CD14-positive monocyte (primary cell): ENCODE results near the gene P3H4. TPM values are rescaled to one million over a fixed set of nuclear protein-coding genes. Genes with fewer than 3 reads are reported as not detected.
"Not testable (repeated sequence)": the region's sequence is repeated elsewhere in the genome, so short reads cannot be mapped to it uniquely, and the experiment has no call there.

ENCODE experiments used
- DNase-seq, 3 donors: peaks; one replicate each; pipeline ENCODE4 v3.0.0-alpha.2; 2011 to 2022
- H2AFZ ChIP-seq: 2 replicates; pipeline ENCODE4 v1.6.0; 2012; ENCODE audit warnings: mild to moderate bottlenecking, low read depth, low read length, inconsistent platforms; ENCODE audit not compliant: insufficient read depth, poor library complexity, severe bottlenecking
- H3K27ac ChIP-seq, 2 donors: 1 replicate in 1 of 2; 2 replicates in 1 of 2; pipeline ENCODE4 v1.5.1; 2012 to 2013; ENCODE audit warnings: low read length in 2 of 2, control low read depth in 1 of 2, inconsistent platforms in 1 of 2, low read depth in 1 of 2, mild to moderate bottlenecking in 1 of 2
- H3K27me3 ChIP-seq, 2 donors: one replicate each; pipeline versions ENCODE4 v1.6.0 to v1.6.1; 2011 to 2013; ENCODE audit warnings: low read length in 2 of 2; ENCODE audit not compliant: control insufficient read depth in 2 of 2, insufficient read depth in 2 of 2
- H3K36me3 ChIP-seq, 2 donors: replicated peaks in 1 of 2; 1 replicate in 1 of 2; 2 replicates in 1 of 2; pipeline versions ENCODE4 v1.5.1 to v1.6.1; 2012 to 2013; ENCODE audit warnings: low read length in 2 of 2, control low read depth in 1 of 2, inconsistent platforms in 1 of 2, mild to moderate bottlenecking in 1 of 2; ENCODE audit not compliant: insufficient read depth in 2 of 2, control insufficient read depth in 1 of 2
- H3K4me1 ChIP-seq, 2 donors: 1 replicate in 1 of 2; 2 replicates in 1 of 2; pipeline versions ENCODE4 v1.5.1 to v1.6.1; 2012 to 2013; ENCODE audit warnings: low read length in 2 of 2, control low read depth in 1 of 2, inconsistent platforms in 1 of 2, mild to moderate bottlenecking in 1 of 2, moderate library complexity in 1 of 2; ENCODE audit not compliant: insufficient read depth in 2 of 2, control insufficient read depth in 1 of 2
- H3K4me2 ChIP-seq: replicated peaks from 2 replicates; pipeline ENCODE3; 2012; ENCODE audit warnings: low read length, moderate library complexity, mild to moderate bottlenecking; ENCODE audit not compliant: poor library complexity, severe bottlenecking; ENCODE audit errors: extremely low read depth
- H3K4me3 ChIP-seq, 3 experiments: fragments of 200-600 bp in 1 of 3; sonication (generic) in 1 of 3; replicated peaks in 1 of 3; 1 replicate in 2 of 3; 2 replicates in 1 of 3; pipeline ENCODE4 v1.5.1; 2011 to 2013; ENCODE audit warnings: low read length in 3 of 3, mild to moderate bottlenecking in 3 of 3, control low read depth in 2 of 3, low read depth in 2 of 3, inconsistent platforms in 1 of 3, moderate library complexity in 1 of 3
- H3K79me2 ChIP-seq: 2 replicates; pipeline ENCODE4 v1.6.0; 2012; ENCODE audit warnings: mild to moderate bottlenecking, control low read depth, inconsistent platforms, low read length, moderate library complexity; ENCODE audit not compliant: insufficient read depth
- H3K9ac ChIP-seq: 2 replicates; pipeline ENCODE4 v1.6.0; 2017; ENCODE audit warnings: low read length, mild to moderate bottlenecking; ENCODE audit not compliant: insufficient read depth, poor library complexity, severe bottlenecking
- H3K9me3 ChIP-seq, 2 donors: replicated peaks in 1 of 2; 1 replicate in 1 of 2; 2 replicates in 1 of 2; pipeline versions ENCODE4 v1.5.1 to v1.6.1; 2012 to 2013; ENCODE audit warnings: low read length in 2 of 2, control low read depth in 1 of 2; ENCODE audit not compliant: control insufficient read depth in 1 of 2, insufficient read depth in 1 of 2
- H4K20me1 ChIP-seq: 2 replicates; pipeline ENCODE4 v1.6.0; 2012; ENCODE audit warnings: mild to moderate bottlenecking, low read length, control low read depth, moderate library complexity; ENCODE audit not compliant: insufficient read depth
- H3K27ac Mint-ChIP-seq, 7 donors: one replicate each; pipeline ENCODE4 v1.8.0; 2020; ENCODE audit warnings: mild to moderate bottlenecking in 7 of 7, mixed read lengths in 7 of 7, moderate library complexity in 6 of 7, inconsistent platforms in 2 of 7
- H3K27me3 Mint-ChIP-seq, 3 donors: one replicate each; pipeline ENCODE4 v1.8.0; 2021 to 2022; ENCODE audit warnings: low read depth in 3 of 3, mild to moderate bottlenecking in 3 of 3, mixed read lengths in 3 of 3, moderate library complexity in 3 of 3, inconsistent platforms in 1 of 3
- H3K36me3 Mint-ChIP-seq, 2 donors: one replicate each; pipeline ENCODE4 v1.8.0; 2020; ENCODE audit warnings: mixed read lengths in 2 of 2, inconsistent platforms in 1 of 2, mild to moderate bottlenecking in 1 of 2
- H3K4me1 Mint-ChIP-seq: one replicate; pipeline ENCODE4 v1.8.0; 2020; ENCODE audit warnings: mild to moderate bottlenecking, mixed read lengths
- H3K4me3 Mint-ChIP-seq, 2 donors: one replicate each; pipeline ENCODE4 v1.8.0; 2020; ENCODE audit warnings: mild to moderate bottlenecking in 2 of 2, mixed read lengths in 2 of 2, moderate library complexity in 1 of 2
- H3K9me3 Mint-ChIP-seq, 7 donors: one replicate each; pipeline ENCODE4 v1.8.0; 2020 to 2022; ENCODE audit warnings: mixed read lengths in 7 of 7, mild to moderate bottlenecking in 6 of 7, moderate library complexity in 6 of 7, inconsistent platforms in 2 of 7
- CTCF ChIP-seq: fragments of 200-600 bp; IDR thresholded peaks from one replicate; pipeline ENCODE4 v1.8.0; 2022; ENCODE audit warnings: antibody characterized with exemption, mild to moderate bottlenecking
- WGBS: methylation state at CpG from one replicate; pipeline ENCODE4 v1.1.5; 2013; ENCODE audit warnings: missing lambda C conversion rate; ENCODE audit not compliant: insufficient coverage; 5-methylcytosine and 5-hydroxymethylcytosine counted together
- intact Hi-C, 2 donors: fragments of 100-400 bp; cut with micrococcal nuclease; formaldehyde crosslinking; loops; one replicate each; pipeline versions ENCODE4 v1.15.0 to v1.15.1; 2023
- polyA plus RNA-seq, 3 donors: library from polyadenylated mRNA; depleted of rRNA in 1 of 3; unstranded in 2 of 3; stranded (reverse) in 1 of 3; fragments of 300-500 nt in 2 of 3; fragments of >200 nt in 1 of 3; fragmentation: Illumina TruSeq in 2 of 3; gene quantifications; 1 replicate in 2 of 3; 2 replicates in 1 of 3; pipeline ENCODE4 v1.2.3, GENCODE V29; 2012 to 2021

The P3H4 gene
- polyA plus RNA-seq, 3 donors = 0.13 to 0.46 (median 0.16) TPM

GRCh38 chr17:41835800-41836549 is 24.2 kb upstream of the P3H4 start, which contains the start of gene NT5C3B:
TSS of gene NT5C3B (minus strand) at chr17:41836232. CDS start at chr17:41836193, 39 bp downstream.
- Histone ChIP-seq H2AFZ (peak within 1 kb of the TSS; percentile 98), H3K27ac (no peak within 1 kb of the TSS), H3K27me3 (peaks cover 2 to 8% of the 10 kb centered on the region in 2 donors), H3K4me2 (peak within 1 kb of the TSS; percentile 99), H3K4me3 (peak within 1 kb of the TSS; percentile 44 to 86 (median 75)), H3K79me2 (no peaks in the 10 kb centered on the region), H3K9me3 (no peaks in the 10 kb centered on the region), H3K9ac (peak within 1 kb of the TSS; percentile 74), H3K4me1 (peaks cover 11 to 16% of the 10 kb centered on the region in 2 donors), H3K36me3 (no peaks in the 10 kb centered on the region), H4K20me1 (no peaks in the 10 kb centered on the region)
- DNase-seq = peak in 1 of 3 donors; percentile 21
- Mint-ChIP-seq H3K4me1 (peaks cover 12% of the 10 kb centered on the region), H3K27me3 (peaks cover 22 to 34% (median 25%) of the 10 kb centered on the region in 3 donors), H3K9me3 (peaks cover 0 to 3% (median 0%) of the 10 kb centered on the region in 7 donors), H3K27ac (peak within 1 kb of the TSS in 2 of 7 donors; percentile 30 to 57), H3K36me3 (peaks cover 3 to 4% of the 10 kb centered on the region in 2 donors), H3K4me3 (peak within 1 kb of the TSS; percentile 79 to 90)
- WGBS = under 1% methylated on average over 44 of the region's 72 CpGs
- intact Hi-C loops = no loop called here
- no peak for TF ChIP-seq CTCF

GRCh38 chr17:41835214-41835799 is 23.6 kb upstream of the P3H4 start:
- H3K79me2 ChIP-seq = no peaks in the 10 kb centered on the region
- H3K4me3 ChIP-seq = peak overlapping the region; percentile 44 to 86 (median 75)
- H3K4me1 ChIP-seq = peaks cover 11 to 16% of the 10 kb centered on the region in 2 donors
- Mint-ChIP-seq H3K27me3 (peaks cover 21 to 34% (median 25%) of the 10 kb centered on the region in 3 donors), H3K9me3 (peaks cover 0 to 3% (median 0%) of the 10 kb centered on the region in 7 donors), H3K4me3 (peak overlapping the region; percentile 79 to 90), H3K4me1 (peaks cover 12% of the 10 kb centered on the region), H3K27ac (peak overlapping the region in 2 of 7 donors; percentile 30 to 57), H3K36me3 (peaks cover 3 to 4% of the 10 kb centered on the region in 2 donors)
- peak overlapping the region; percentile 74 for H3K9ac ChIP-seq
- no peak overlapping the region for H3K27ac ChIP-seq
- H4K20me1 ChIP-seq = no peaks in the 10 kb centered on the region
- peak overlapping the region; percentile 98 for H2AFZ ChIP-seq
- H3K9me3 ChIP-seq = no peaks in the 10 kb centered on the region
- DNase-seq = peak; percentile 20 to 47 (median 31)
- H3K27me3 ChIP-seq = peaks cover 2 to 8% of the 10 kb centered on the region in 2 donors
- intact Hi-C loops = no loop called here
- peak overlapping the region; percentile 99 for H3K4me2 ChIP-seq
- 5% methylated on average over 8 of the region's 13 CpGs for WGBS
- peaks cover 0 to 5% of the 10 kb centered on the region in 2 donors for H3K36me3 ChIP-seq
- no peak for TF ChIP-seq CTCF

GRCh38 chr17:41829961-41830360 is 18.2 kb upstream of the P3H4 start:
- DNase-seq, H3K4me1 ChIP-seq, intact Hi-C loops, H3K9ac ChIP-seq, H4K20me1 ChIP-seq, H3K4me3 ChIP-seq, H3K79me2 ChIP-seq, H2AFZ ChIP-seq, H3K4me1 Mint-ChIP-seq, H3K4me2 ChIP-seq, H3K9me3 Mint-ChIP-seq, H3K27ac ChIP-seq, H3K9me3 ChIP-seq, H3K27me3 ChIP-seq, H3K27me3 Mint-ChIP-seq, H3K4me3 Mint-ChIP-seq: not testable (repeated sequence)
- Mint-ChIP-seq H3K27ac (peak overlapping the region in 1 of 7 donors; percentile 46), H3K36me3 (peaks cover 9 to 11% of the 10 kb centered on the region in 2 donors)
- H3K36me3 ChIP-seq = peaks cover 9 to 11% of the 10 kb centered on the region in 2 donors
- whole genome bisulfite sequencing = 81% methylated on average over 10 of the region's 10 CpGs
